ENCODE data around the gene PLRG1. TPM values are rescaled to one million over a fixed set of nuclear protein-coding genes. Genes with fewer than 3 reads are reported as not detected.

The PLRG1 gene
- total RNA-seq, 1 donor from 2014 or later = 92.7 TPM

DNA sequence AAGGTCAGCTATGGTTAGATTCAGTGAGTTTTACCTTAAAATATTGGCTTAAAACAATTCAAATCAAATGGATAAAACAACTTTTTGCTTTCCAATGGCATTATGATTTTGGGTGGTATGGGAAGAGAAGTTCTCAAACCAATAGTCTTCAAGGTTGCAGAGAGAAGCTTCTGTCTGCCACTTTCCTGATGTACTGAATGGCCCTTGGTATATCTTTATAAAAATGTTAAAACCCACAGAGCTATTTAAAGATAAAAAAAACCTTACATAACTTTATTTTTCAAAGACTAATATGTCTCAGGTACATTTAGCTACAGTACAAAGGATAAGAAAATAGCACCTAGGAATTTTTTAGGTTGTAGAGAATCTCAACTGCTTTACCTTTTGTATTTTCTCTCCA, 33.5 kb upstream of the PLRG1 start:
- TF ChIP-seq EZH2 (IDR thresholded peaks at IDR 0.05) = no peak
- TF ChIP-seq, protein P1, sequence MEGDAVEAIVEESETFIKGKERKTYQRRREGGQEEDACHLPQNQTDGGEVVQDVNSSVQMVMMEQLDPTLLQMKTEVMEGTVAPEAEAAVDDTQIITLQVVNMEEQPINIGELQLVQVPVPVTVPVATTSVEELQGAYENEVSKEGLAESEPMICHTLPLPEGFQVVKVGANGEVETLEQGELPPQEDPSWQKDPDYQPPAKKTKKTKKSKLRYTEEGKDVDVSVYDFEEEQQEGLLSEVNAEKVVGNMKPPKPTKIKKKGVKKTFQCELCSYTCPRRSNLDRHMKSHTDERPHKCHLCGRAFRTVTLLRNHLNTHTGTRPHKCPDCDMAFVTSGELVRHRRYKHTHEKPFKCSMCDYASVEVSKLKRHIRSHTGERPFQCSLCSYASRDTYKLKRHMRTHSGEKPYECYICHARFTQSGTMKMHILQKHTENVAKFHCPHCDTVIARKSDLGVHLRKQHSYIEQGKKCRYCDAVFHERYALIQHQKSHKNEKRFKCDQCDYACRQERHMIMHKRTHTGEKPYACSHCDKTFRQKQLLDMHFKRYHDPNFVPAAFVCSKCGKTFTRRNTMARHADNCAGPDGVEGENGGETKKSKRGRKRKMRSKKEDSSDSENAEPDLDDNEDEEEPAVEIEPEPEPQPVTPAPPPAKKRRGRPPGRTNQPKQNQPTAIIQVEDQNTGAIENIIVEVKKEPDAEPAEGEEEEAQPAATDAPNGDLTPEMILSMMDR (IDR thresholded peaks at IDR 0.05) = no peak
- TF ChIP-seq EZH2phosphoT487 (IDR thresholded peaks at IDR 0.05) = no peak
- Mint-ChIP-seq H3K9me3 (no peaks in the 10 kb centered on the region), H3K27ac (no peak overlapping the region), H3K36me3 (no peaks in the 10 kb centered on the region), H3K4me3 (no peak overlapping the region), H3K4me1 (no peaks in the 10 kb centered on the region), H3K27me3 (ENCODE audit: insufficient read depth, low read depth) (no peaks in the 10 kb centered on the region)
- H3K4me2 ChIP-seq = no peak overlapping the region
- no peaks in the 10 kb centered on the region for H4K20me1 ChIP-seq (ENCODE audit: low read depth)
- no peak overlapping the region for H3K27ac ChIP-seq
- H3K9ac ChIP-seq = no peak overlapping the region
- no peaks in the 10 kb centered on the region for H3K9me3 ChIP-seq (ENCODE audit: low read depth)
- no peak for DNase-seq (ENCODE audit: low spot score)
- no peak overlapping the region for H2AFZ ChIP-seq (replicated peaks)
- H3K4me1 ChIP-seq = no peaks in the 10 kb centered on the region
- H3F3A ChIP-seq (ENCODE audit: low read depth) = no peaks in the 10 kb centered on the region
- H3K27me3 ChIP-seq = no peaks in the 10 kb centered on the region
- H3K79me2 ChIP-seq (ENCODE audit: low read depth) = no peaks in the 10 kb centered on the region
- H3K4me3 ChIP-seq = no peak overlapping the region
- H3K36me3 ChIP-seq = no peaks in the 10 kb centered on the region

DNA sequence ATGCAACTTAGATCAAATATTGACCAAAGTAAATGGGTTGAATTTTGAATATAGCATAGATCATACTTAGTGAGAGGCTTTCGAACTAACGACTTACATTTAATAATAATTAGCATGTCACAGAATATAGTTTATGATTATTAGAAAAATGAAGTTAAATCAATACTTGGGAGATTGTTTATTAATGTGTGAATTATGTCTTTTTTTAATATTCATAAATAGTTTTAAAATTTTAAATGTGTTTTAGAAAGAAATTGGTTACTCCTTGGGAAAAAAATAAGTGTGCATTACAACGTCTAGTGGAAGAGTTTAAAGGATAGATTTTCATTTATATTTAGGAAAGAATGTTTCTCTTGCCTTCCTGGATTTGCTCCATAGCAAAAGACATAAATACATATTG, 33.0 kb upstream of the PLRG1 start:
- Histone ChIP-seq H4K20me1 (ENCODE audit: low read depth) (no peaks in the 10 kb centered on the region), H3K27me3 (no peaks in the 10 kb centered on the region), H3K36me3 (no peaks in the 10 kb centered on the region), H3K9ac (no peak overlapping the region), H3K4me3 (no peak overlapping the region), H2AFZ (replicated peaks) (no peak overlapping the region), H3F3A (ENCODE audit: low read depth) (no peaks in the 10 kb centered on the region), H3K27ac (no peak overlapping the region), H3K9me3 (ENCODE audit: low read depth) (no peaks in the 10 kb centered on the region), H3K4me2 (no peak overlapping the region), H3K79me2 (ENCODE audit: low read depth) (no peaks in the 10 kb centered on the region), H3K4me1 (no peaks in the 10 kb centered on the region)
- no peak overlapping the region for H3K27ac Mint-ChIP-seq
- no peak for DNase-seq (ENCODE audit: low spot score)
- H3K9me3 Mint-ChIP-seq = no peaks in the 10 kb centered on the region
- no peaks in the 10 kb centered on the region for H3K36me3 Mint-ChIP-seq
- no peaks in the 10 kb centered on the region for H3K4me1 Mint-ChIP-seq
- no peak overlapping the region for H3K4me3 Mint-ChIP-seq
- no peaks in the 10 kb centered on the region for H3K27me3 Mint-ChIP-seq (ENCODE audit: insufficient read depth, low read depth)
- TF ChIP-seq, protein P1 (IDR thresholded peaks at IDR 0.05) = no peak
- TF ChIP-seq EZH2 (IDR thresholded peaks at IDR 0.05) = no peak
- TF ChIP-seq EZH2phosphoT487 (IDR thresholded peaks at IDR 0.05) = no peak

DNA sequence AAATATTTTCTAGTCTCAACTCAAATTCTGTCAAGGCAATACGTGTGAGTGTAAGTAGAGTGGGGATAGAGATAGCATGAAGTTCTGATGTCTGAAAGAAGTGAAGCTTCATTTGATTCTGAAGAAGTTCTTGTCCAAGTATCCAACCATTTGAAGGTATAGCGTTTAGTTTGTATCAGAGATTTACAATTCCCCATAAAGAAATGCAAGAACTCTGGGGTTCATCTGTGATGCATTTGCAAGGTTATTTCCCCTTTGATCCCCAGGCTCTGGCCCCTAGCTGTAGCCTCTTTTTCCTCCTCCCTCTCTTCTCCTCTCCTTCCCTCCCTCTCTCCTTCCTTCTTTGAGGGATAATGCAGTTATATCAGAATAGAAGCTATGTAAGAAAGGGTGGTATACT, 32.5 kb upstream of the PLRG1 start:
- H2AFZ ChIP-seq (replicated peaks) = no peak overlapping the region
- DNase-seq (ENCODE audit: low spot score) = no peak
- no peak overlapping the region for H3K27ac ChIP-seq
- TF ChIP-seq, protein P1 (IDR thresholded peaks at IDR 0.05) = no peak
- TF ChIP-seq EZH2 (IDR thresholded peaks at IDR 0.05) (no peak), EZH2phosphoT487 (IDR thresholded peaks at IDR 0.05) (no peak)
- no peak overlapping the region for H3K27ac Mint-ChIP-seq
- no peaks in the 10 kb centered on the region for H3K9me3 Mint-ChIP-seq
- H3F3A ChIP-seq (ENCODE audit: low read depth) = no peaks in the 10 kb centered on the region
- H3K36me3 ChIP-seq = no peaks in the 10 kb centered on the region
- no peak overlapping the region for H3K4me3 Mint-ChIP-seq
- H3K36me3 Mint-ChIP-seq = no peaks in the 10 kb centered on the region
- no peaks in the 10 kb centered on the region for H3K4me1 Mint-ChIP-seq
- H3K27me3 ChIP-seq = no peaks in the 10 kb centered on the region
- H4K20me1 ChIP-seq (ENCODE audit: low read depth) = no peaks in the 10 kb centered on the region
- H3K4me1 ChIP-seq = no peaks in the 10 kb centered on the region
- no peaks in the 10 kb centered on the region for H3K79me2 ChIP-seq (ENCODE audit: low read depth)
- no peak overlapping the region for H3K9ac ChIP-seq
- H3K4me2 ChIP-seq = no peak overlapping the region
- H3K9me3 ChIP-seq (ENCODE audit: low read depth) = no peaks in the 10 kb centered on the region
- no peaks in the 10 kb centered on the region for H3K27me3 Mint-ChIP-seq (ENCODE audit: insufficient read depth, low read depth)
- H3K4me3 ChIP-seq = no peak overlapping the region

All from neural progenitor cell (in vitro differentiated cells).